GM21528 (cell line): ENCODE results near the gene FUS.
"Not testable (repeated sequence)": the region's sequence is repeated elsewhere in the genome, so short reads cannot be mapped to it uniquely, and the experiment has no call there.

ENCODE experiments used
- ATAC-seq: cut with Tn5 transposase; IDR thresholded peaks from one replicate; pipeline ENCODE4 v1.9.1; 2021; ENCODE audit warnings: mild to moderate bottlenecking, moderate library complexity; ENCODE audit not compliant: unreplicated experiment, low FRiP score

Gene FUS

DNA sequence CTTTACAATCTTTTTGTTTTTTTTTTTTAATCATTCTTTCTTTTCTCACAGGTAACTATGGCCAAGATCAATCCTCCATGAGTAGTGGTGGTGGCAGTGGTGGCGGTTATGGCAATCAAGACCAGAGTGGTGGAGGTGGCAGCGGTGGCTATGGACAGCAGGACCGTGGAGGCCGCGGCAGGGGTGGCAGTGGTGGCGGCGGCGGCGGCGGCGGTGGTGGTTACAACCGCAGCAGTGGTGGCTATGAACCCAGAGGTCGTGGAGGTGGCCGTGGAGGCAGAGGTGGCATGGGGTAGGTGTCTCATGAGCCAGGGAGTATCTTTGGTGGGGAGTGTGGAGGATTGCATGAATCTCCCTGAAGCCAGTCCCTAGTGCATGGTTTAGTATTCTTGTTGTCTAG lies 4.9 kb downstream of the FUS start:
- ATAC-seq, result no peak

GRCh38 chr16:31185339-31185738 lies 5.4 kb downstream of the FUS start:
- no peak for ATAC-seq

DNA sequence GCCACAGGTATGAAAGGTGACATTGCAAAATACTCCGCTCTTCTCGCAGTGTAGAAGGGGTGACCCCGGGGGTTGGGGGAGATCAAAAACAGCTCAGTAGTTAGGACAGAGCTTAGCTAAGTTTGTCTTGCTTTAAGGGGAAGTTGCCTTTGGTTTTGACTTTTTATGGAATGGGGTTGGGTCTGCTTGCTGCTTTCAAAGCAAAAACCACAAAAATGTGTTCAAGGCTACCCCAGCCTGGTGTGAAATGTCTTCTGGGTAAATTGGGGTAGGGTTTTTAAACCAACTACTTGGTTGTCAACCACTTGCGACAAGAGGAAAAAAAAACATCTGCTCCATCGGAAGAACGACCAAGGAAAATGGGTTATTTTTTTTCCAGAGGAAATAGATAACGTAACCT lies 6.2 kb downstream of the FUS start:
- ATAC-seq, result no peak

- ATAC-seq, result no peak
Observed at GRCh38 chr16:31186930-31187807, 7.2 kb downstream of the FUS start.

DNA sequence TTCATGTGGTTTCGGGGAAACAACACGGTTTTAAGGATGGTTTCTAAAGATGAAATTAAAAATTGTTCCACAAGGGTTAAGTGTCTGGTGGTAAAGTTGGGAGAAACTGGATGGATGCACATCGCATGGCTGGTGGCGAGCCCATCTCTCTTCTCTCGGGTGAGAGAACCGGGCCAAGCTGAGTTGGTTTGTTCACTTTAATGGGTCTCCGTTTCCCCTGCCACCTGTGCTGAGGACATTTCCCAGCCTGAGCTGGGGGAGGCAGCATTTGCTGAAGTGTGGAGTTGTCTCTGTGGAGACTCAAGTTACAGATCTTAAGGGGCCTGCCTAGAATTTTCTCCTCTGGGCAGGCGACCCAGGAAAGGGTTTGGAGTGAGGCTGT lies 7.9 kb downstream of the FUS start:
- no peak for ATAC-seq

GRCh38 chr16:31188450-31189411 lies 8.8 kb downstream of the FUS start:
- no peak for ATAC-seq

- no peak for ATAC-seq
Observed at GRCh38 chr16:31189412-31189778, 9.5 kb downstream of the FUS start.

DNA sequence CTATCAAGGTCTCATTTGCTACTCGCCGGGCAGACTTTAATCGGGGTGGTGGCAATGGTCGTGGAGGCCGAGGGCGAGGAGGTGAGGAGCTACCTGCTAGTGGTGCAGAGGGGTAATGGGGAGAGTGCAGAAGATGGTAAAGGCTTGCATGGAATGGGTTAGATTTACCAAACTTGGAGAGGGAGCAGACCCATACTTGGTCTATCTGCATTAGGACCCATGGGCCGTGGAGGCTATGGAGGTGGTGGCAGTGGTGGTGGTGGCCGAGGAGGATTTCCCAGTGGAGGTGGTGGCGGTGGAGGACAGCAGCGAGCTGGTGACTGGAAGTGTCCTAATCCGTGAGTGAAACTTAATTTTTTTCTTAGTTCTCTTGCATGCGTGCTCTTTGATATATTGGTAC lies 10.1 kb downstream of the FUS start:
- ATAC-seq, result no peak

DNA sequence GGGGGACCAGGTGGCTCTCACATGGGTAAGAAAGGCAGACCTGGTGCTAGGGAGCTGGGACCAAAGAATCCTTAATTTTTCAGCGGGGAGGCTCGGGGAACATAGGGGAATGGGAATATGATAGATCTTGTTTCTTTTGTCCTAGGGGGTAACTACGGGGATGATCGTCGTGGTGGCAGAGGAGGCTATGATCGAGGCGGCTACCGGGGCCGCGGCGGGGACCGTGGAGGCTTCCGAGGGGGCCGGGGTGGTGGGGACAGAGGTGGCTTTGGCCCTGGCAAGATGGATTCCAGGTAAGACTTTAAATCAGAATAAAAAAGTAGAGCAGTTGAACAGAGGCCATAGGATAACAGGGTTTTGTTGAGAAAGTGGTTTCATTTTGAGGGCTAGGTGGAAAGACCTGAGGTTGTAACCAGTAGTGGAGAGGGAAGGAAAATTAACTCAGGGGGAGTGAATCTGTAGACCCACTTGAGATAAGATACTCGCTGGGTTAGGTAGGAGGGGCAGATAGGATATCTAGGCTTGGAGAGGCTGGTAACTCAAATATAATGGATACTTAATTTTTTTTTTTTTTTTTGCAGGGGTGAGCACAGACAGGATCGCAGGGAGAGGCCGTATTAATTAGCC lies 11.0 kb downstream of the FUS start:
- ATAC-seq, result no peak

DNA sequence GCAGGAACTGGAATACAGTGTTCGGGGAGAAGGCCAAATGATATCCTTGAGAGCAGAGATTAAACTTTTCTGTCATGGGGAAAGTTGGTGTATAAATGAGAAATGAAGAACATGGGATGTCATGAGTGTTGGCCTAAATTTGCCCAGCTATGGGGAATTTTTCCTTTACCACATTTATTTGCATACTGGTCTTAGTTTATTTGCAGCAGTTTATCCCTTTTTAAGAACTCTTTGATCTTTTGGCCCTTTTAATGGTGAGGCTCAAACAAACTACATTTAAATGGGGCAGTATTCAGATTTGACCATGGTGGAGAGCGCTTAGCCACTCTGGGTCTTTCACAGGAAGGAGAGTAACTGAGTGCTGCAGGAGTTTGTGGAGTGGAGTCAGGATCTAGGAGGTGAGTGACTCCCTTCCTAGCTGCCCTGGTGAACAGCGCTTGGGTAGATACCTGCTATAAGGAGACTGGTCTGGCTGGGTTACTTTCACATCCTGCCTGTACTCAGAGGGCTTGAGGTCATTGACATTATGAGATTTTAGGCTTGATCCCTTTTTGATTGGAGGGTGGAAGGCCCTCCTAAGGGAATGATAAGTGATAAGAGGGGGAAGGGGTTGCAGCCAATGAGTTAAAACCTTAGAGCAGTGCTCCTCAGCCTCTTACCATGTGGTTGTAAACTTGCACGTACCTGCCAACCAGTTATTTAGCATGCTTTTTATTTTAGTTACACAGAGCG lies 11.9 kb downstream of the FUS start:
- ATAC-seq, result no peak

DNA sequence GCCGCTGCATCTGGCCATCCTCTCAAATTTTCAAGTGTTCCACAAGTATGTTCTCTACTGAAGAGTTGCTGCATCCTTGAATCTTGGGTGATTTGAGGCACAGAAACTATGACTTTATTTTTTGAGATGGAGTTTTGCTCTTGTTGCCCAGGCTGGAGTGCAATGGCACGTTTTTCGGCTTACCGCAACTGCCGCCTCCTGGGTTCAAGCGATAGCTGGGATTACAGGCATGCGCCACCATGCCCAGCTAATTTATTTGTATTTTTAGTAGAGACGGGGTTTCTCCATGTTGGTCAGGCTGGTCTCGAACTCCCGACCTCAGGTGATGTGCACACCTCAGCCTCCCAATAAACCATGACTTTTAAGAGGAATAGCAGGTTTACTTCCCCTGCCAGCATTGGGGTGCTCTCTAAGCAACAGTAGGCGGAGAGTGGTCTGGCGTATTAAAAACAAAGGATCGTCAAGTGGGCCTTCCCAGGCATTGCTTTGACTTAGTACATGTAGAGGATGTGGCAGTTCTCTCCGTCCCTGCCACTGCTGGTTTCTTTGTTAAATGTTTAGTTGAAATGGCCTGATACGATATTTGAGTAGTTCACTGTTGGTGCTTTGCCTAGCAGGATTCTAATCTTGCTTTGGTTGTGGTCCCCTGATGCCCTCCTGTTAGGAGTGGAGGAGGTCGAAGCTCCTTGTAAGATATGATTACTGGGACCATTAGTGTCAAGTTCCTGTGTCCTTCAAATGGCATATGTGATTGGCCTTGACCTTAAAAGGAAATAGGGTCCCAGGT lies 13.1 kb downstream of the FUS start:
- ATAC-seq, result no peak

GRCh38 chr16:31193874-31194273 lies 13.9 kb downstream of the FUS start:
- no peak for ATAC-seq

DNA sequence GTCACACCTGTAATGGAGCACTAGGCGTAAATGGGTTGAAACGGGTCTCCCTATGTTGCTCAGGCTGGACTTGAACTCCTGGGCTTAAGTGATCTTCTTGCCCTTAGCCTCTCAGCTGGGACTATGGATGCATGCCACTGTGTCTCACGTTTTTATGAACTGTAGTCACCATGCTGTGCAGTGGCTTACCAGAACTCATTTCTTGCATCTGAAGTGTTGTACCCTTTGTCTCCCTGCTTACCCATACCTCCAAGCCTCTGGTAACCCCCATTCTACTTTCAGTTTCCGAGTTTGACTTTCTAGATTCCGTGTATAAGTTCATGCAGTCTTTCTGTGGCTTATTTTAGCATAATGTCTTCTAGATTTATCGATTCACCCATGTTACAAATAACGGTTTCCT lies 15.0 kb downstream of the FUS start:
- no peak for ATAC-seq

- not testable (repeated sequence) for ATAC-seq
Observed at GRCh38 chr16:31195861-31196260, 15.9 kb downstream of the FUS start.

DNA sequence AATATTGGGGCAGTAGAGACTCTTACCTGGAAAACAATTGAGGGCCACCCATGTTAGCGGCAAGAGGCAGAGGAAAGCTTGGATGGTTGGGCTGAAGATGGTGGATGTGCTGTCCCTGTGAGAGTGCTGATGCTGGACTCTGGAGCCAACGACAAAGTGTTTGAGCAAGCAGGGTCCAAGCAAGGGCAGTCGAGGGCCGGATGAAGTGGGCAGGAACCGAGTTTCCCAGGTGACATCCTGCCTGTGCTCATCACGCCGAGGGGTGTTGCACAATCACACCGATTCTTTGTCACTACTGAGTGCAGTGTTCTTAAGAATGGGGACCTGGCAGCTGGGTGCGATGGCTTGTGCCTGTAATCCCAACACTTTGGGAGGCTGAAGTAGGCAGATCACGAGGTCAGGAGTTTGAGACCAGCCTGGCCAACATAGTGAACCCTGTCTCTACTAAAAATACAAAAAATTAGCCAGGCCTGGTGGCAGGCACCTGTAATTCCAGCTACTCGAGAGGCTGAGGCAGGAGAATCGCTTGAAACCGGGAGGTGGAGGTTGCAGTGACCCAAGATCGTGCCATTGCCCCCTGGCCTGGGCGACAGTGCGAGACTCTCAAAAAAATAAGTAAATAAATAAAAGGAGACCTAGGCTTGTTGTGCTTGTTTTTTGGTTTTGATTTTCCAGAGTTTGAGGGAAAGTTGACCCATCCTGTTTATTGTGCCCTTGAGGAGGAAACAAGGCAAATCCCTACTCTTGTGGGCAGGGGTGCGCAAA lies 16.6 kb downstream of the FUS start:
- no peak for ATAC-seq

DNA sequence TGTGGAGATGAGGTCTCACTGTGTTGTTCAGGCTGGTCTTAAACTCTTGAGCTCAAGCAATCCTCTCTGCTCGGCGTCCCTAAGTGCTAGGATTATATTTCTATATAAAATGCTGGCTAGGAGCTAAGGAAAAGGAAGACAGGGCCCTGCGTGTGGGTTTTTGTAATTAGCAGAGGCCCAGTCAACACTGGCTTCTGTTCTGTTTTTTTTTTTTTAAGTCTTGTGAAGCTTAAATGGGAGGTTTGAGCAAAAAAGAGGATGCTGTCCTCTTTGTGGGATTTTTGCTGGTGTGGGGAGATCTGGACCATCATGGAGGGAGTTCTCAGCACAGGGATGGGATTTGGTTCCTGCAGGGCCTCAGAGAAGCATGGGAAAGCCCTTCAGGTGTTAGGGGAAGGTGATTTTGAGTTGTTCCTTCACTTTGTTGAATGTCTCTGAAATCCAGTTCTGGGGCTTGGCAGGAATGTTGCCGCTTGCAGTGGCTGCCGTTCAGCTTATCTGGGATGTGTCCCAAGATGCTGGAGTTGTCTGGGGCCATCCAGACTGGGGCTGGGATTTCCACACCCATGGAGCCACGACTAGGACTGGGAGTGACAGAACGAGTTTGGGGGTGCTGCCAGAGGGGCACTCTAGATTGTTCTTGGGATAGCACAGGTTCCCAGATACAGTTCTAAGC lies 18.4 kb downstream of the FUS start:
- no peak for ATAC-seq

DNA sequence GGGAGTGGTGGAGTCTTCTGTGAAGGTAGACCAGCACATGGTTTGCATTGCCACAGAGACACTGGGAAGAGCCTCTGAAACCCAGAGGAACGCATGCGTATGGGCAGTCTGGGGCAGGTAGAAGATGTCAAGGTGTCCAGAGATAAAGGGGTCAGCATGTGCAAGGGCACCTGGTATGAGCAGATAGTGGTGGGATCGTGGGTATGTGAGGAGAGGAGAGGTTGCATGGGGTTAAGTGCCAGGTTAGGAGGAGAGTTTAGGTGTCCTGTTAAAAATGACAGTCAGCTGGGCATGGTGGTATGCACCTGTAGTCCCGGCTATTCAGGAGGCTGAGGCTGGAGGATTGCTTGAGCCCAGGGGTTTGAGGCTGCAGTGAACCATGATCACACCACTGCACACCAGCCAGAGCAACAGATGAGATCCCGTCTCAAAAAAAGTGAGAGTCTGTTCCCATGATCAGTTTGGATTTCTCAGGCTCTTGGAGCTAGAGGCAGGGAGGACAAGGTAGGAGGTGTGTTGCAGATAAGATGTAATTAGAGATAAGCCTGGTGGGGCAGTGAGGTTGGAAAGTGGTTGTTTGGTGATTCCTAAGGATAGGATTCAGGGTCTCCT lies 19.6 kb downstream of the FUS start:
- no peak for ATAC-seq

- ATAC-seq, result not testable (repeated sequence)
Observed at GRCh38 chr16:31200111-31200510, 20.2 kb downstream of the FUS start.
